GM20431 (cell line): Measurements from ENCODE around the gene ADAMTS2.

Experiments used
- in situ Hi-C: fragments of 300-500 bp; cut with MseI, MboI; formaldehyde crosslinking; loops from one replicate; pipeline ENCODE4 v1.15.0; 2020; ENCODE audit warnings: low sequenced_read_pairs; ENCODE audit not compliant: unreplicated experiment

The ADAMTS2 gene

DNA sequence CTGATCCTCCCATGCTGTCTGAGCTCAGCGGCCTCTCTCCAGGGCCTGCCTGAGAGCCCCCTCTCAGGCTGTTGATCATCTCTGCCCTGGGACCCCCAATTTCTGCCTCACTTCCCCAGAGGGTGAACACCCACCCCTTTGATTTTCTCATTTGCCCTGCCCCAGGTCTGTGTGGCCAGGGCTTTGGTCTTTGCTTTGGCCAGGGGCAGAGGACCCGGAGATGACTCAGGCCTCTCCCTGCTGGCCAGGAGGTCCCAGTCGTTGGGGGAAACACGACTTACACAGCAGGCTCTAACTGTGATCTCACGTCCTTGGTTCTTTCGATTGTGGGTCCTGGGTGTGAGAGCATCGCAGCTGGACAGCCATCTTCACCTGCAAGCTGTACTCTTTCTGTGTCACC is 1.1 kb upstream of the ADAMTS2 start:
- in situ Hi-C loops = no loop called here

DNA sequence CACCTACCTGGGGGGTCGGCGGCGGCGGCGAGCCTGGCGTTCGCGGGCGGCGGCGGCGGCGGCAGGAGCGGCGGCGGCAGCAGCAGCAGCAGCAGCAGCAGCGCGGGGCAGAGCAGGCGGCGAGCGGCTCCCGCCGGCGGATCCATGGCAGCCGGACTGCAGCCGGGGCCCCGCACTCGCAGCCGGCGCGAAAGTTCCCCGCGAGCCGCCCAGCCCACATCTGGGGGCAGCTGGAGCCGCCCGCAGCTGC is 153 bp downstream of the ADAMTS2 start:
- in situ Hi-C loops = no loop called here

DNA sequence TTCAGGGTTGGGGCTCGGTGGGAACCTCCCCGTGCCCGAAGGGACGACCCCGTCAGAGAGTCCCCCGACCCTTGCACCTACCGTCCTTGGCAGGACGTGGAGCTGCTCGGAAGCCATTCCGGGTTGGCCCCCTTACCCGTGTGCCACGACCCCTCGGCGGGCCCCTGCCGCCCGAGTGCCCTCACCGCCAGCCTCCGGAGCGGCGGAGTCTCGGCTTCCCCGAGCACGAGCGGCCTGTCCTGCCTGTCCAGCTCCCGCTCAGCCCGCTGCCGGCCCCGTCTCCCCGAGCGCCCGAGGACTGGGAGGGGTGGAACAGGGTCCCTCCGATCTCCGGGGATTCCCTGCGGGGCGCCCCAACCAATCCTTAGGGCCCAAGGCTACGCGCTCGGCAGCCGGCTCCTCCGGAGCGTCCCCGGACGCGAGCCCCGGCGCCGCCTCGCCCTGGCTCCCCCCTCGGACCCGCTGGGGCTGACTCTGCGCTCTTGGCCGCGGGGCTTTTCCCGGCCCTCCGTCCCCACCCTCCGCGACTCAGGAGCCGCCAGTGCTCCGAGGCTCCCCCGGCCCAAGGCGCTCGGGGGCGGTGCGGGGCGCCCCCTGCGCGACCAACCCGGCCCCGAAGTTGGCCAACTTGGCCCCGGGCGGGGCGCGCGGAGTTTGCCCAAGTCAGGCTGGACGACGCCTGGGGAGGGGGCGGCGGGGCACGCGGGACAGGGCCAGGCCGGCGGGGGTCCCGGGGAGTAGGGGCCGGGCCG is 654 bp downstream of the ADAMTS2 start:
- in situ Hi-C loops = no loop called here

DNA sequence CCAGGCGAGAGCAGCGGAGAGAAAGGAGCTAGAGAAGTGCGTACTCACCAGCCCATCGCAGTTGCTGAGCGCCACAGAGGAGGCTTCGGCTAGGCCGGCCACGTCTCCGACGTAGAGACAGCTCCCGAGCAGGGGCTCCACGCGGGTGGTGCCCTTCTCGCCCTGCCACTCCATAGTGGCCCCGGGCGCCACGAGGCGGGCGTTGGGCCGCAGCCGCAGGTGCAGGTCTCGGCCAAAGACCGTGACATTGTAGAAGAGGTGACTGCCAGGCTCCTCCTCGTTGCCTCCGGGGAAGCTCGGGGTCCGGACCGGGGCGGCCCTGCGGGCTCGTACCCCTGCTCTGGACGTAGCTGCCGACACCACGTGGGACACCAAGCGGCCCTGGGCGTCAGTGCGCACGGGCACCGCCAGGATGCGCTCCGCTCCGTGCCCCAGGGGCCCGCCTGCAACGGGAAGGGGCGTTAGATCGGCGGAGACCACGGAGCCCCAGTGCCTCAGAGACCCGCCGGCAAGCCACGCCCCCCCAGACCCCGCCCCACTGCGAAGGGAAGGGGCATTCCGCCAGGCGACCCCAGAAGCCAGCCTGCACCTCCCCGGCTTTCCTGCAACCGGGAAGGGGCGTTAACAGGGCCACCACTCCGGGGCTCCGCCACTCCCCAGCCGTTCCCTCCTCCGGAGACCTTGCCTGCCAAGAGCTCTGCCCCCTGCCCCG is 1.4 kb downstream of the ADAMTS2 start:
- in situ Hi-C loops = no loop called here

DNA sequence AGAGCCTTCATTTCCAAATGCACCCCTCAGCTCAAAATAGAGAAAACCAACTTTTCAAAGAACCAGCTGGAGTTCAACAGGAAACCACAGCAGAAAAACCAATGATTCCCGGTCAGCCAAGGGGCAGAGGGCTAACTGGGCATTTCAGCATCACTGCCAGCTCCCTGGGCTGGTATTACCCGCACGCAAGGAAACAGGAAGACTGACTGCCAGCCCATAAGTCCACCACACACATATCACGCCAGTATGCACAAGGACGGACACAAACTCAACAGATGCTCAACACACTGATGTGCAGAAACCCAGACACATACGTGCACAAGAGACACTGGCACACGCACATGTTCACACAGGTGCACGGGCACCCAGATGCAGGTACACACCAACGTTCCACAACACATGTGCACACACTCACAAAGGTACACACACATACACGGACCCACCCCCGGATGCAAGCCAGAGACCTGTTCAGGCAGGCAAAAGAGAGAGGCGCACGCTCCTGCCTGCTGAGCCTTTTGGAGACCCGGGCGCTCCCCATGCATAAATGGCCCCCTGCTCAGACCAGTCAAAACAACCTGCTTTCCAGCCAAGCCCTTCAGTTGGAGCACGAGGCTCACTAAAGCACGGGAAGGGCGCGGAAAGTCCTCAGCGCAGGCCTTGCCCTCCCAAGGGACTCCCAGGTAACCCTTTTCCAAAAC is 2.1 kb downstream of the ADAMTS2 start:
- in situ Hi-C loops = no loop called here

DNA sequence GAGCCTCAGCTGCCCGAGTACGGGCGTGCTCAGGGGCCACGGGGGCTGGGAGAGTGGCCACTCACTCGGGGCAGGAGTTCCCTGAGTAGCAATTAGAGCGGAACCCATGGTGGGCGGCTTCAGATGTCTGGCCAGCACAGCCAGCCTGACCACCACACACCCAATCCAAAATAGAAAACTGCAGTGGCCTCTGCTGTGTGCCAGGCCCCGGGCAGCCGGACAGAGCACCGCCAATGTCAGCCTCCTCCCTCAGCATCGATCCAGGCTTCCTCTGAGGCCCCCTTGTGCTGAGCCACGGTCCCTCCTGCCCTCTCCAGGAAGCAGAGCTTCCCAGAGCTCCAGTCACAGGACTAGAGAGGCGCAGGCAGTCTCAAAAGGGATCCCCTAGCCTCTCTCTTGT is 2.7 kb downstream of the ADAMTS2 start:
- in situ Hi-C loops = no loop called here

DNA sequence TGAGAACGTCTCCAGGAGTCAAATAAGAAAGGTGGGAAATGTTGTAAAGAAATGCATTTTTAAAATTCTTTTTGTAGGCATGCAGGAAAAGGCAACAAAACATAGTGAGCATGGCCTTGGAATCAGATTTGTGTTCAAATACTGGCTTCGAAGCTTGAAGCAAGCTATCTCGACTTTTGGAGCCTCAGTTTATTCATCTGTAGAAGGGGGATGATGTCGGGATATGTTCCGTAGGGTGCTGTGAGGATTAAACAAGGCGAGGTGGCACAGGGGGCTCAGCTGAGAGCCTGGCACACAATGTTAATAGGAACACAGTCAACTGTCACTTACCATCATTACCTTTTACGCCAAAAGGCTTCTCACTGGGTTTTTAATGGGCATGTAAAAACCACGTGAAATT is 4.8 kb downstream of the ADAMTS2 start:
- in situ Hi-C loops = no loop called here

DNA sequence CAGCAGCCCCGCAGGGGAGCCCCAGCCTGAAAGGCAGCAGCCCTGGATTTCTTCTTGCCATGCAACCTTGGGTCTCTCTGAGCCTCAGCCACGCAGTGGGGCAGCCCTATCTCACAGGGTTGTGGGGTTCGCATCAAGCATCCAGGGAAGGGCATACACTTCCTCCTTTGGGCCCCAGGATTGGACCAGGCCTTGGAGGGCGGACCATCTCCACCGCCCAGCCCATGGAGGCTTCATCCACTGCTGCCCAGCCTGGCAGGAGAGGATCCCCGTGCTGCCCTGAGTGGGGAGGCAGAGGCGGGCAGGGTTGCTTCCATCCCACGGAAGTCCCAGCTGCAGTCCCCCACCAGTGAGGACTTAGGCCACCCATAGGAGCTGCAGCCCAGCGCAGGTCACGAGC is 5.3 kb downstream of the ADAMTS2 start:
- in situ Hi-C loops = no loop called here

DNA sequence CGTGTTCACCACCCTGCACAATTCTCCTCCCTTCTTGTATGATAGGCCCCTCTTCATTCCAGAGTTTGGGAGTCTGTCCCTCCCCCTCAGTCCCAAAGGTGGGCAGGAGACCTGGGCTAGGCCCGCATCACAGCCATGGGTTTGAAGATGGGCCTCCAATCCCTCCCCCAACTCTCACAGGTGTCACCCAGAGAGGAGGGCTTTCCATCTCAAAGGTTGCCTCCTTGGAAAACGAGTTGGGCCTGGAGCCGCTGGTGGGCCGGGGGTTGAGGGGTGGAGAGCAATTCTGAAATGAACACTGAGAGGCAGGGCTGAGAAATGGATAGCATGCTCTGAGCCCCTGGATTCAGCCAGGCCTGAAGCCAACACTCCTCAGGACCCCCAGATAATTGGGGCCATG is 6.2 kb downstream of the ADAMTS2 start:
- in situ Hi-C loops = no loop called here

DNA sequence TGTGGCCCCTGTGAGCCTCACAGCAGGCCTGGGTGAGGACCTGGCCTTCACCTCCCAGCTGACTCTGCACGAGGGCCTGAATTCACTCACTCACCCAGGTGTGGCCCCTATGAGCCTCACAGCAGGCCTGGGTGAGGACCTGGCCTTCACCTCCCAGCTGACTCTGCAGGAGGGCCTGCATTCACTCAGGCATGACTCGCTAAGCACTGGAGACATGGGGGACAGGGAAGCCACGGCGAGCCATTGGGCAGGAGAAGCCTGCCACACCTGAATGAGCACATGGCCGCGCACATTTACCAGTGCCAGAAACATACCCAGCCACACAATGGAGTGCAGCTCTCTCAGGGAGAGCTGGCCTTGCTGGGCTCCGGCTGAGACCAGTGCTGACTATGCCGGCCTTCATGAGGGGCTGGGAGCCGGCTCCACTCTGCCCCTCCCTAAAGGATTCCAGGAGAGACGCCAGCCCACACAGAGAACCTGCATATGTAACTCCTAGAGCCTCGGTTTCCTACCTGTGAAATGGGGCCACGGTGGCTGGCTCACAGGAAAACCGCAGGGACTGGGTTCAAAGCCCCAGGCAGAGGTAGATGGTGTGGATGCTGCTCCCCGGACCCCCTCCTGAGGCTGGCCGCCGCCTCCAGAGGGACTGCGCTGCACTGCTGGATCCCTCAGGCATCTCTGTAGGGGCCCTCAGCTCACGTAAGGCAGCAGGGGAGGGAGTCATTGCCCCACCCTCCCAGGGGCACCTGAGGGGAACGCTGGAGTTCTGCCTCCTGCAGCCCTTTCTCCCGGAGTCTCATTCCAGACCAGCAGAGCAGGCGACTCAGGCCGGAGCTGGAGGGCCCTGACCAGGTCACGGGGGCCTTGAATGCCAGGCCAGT is 7.2 kb downstream of the ADAMTS2 start:
- in situ Hi-C loops = no loop called here

DNA sequence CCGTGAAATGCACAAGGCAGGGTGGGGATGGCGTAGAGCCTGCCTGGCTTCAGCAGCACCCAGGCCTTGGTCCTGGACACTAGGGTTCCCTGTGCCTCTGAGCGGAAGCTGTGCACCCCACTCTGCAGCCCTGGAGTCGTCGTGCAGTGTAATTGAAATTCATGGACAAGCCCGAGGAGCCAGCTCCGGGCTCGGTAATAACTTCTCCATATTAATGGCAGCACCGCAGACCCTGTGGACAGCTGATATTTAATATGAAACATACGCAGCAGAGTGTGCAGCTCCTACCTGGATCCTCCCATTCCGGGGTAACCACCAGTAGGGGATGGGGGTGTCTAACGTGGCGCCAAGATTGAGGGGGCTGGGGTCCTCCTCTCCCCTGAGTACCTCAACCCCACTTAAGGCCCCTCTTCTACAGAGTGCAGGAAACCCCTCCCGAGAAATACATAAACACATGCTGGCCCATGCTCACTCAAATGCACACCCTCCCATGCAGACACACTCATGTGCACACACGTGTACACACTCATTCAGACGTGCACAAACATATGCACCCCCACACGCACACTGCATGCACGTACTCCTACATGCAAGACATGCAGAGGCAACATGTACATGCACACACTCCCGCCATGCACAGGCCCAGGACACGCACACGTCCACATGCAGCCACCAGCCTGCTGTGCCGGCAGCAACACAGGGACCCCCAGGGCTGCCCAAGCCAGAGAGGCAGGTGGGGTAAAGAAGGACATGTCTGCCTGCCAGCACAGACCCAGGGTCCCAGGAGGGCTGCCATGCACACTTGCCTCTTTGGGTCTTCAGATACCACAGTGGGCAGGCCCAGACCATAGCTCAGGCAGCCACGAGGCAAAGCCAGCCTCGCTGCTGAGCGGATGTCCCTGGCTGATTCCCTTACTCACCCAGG is 8.1 kb downstream of the ADAMTS2 start:
- in situ Hi-C loops = no loop called here

DNA sequence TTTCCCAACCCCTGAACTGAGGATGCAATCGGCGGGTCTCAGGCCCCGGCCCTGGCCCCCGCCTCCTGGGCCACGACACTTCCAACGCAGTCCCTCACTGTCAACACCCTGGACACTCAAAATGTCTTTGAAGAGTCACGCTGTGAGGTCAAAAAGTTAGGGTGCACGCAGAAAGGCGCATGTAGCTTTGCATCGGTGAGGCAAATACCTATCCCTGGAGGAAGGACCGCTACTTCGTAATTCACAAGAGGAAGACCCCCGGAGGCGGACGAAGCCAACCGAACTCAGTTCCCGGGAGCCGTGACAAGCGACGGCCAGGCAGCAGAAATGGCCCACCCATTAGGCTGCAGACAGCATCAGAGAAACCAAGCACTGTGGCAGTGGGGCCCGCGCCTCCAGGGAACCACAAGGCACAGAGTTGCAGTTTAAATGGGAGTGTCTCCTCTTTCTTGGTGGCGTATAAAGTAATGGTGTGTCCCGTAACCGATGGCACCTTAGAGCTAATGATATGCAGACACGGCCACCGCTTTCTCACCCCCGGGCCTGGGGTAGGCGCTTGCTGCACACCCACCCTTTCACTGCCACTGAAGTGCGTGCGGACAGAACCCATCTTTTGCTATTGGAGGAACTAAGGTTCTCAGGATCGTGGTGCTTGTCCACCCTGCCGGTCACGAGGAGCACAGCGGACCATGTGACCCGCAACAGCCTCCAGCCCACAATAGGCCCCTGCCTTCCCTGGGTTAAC is 9.0 kb downstream of the ADAMTS2 start:
- in situ Hi-C loops = no loop called here

DNA sequence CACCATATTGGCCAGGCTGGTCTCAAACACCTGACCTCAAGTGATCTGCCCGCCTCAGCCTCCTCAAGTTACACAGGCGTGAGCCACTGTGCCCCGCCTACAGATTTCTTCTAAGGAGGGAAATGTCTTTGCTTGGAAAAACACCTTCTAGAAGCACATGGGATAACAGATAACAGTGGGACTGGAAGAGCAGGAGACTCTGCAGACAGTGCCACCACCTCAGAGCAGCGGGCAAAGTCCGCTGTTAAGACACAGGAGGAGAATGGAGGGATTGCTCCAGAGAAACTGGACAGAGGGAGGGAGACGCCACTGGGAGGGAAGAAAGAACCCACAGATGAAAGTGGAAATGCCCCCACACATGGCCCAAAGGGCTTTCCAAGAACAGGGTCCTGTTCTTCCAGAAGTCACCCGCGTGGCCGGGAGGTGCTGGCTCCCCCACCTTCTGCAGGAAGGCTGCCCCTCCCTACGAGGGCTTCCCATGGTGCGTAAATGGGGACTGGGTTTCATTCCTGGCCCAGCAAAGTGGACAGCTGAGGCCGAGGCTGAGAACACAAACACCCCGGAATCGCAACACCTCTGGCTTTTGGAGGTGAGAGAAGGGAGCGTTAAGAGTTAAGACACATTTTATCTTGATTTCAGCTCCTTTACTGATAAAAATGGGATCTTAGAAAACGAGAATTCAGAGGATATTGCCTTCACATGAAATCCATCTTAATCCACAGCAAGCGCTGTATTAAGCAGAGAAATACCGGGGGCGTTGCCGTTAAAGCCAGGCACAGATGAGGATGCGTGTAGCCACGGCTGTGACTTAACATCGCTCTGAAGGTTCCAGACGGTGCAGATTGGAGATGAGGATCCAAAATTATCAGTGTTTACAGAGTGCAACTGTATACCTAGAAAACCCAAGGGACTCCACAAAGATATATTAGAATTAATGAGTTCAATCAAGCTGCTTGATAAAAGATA is 11.2 kb downstream of the ADAMTS2 start:
- in situ Hi-C loops = no loop called here

DNA sequence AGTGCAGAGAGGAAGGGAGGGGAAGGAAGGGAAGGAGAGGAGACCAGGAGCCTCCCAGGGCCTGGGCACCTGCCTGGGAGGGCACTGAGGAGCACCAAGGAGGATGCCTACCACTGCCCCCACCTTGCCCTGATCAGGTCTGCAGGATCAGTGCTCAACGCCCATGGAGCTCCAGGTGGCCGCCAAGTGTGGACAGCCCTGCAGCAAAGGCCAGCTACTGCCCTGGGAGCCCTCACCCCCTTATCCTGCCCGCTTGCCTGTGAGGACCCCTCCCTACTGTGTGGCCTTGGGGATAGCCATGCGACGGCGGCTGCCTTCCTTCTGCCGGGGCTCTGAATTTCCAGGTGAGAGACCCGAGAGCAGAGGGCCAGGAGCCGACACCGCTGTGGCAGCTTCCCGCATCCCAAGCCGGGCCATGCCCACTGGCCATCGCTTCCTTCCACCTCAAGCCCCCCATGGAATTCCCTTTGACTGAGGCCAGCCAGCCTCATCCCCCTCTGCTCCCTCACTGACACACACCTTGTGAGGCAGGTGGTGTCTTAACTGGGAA is 12.4 kb downstream of the ADAMTS2 start:
- in situ Hi-C loops = no loop called here

DNA sequence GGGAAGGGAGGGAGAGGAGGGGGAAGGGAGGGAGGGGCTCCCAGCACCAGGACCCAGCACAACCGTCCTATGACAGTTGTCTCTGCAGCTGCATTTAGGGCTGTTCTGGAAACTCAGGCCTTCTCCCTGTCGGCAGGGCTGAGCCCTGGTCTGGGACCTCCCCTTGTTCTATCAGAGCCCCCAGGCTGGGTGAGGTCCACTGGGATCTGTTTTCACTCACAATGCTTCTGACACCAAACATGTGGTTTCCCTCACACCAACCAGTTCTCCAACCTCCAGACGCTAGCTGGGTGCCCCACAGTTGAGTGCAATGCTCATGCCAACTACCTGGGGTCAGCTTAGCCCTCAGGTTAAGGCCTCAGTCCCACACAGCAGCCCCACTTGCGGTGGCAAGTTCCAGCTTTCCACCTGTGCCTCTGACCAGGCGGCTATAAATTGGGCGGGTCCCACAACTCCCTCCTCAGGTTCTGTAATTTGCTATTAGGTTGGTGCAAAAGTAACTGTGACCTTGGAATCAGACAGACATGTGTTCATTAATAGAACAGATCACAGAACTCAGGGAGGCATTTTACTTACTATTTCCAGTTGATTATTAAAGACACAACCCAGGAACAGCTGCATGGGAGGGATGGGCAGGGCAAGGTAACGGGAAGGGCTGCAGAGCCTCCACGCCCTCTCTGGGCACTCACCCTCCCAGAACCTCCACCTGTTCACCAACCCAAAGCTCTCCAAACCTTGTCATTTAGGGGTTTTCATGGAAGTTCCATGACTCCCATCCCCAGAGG is 13.5 kb downstream of the ADAMTS2 start:
- in situ Hi-C loops = no loop called here

DNA sequence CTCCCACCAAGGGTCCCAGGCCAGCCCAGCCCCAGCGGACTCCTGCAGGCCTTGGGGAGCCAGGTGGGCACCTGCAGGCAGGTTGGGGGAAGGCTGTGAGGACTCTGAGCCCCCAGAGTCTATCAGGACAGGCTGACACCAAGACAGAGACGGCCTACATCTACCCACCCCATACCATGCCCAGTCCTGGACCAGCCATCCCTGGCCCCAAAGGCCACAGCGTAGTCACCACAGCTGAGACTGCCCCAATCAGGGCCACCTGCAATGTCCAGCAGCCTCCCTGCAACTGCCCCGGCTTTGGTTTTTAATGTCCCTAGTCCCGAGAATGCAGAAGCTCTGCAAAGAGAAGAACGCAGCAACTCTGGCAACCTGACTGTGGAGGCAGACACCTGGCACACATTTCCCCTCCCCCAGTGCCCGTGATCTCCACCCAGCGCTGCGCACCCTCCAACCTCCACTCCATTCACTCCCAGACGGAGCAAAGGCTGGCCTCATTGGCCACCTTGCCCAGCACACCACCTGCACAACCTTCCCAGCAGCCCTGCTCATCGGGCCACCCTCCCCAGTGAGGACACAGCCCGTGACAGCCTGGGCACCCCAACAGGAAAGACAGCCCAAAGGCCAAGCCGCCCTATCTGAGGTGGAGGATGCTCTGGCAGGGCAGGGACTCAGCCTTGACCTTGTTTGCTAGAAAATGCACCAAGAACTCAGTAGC is 14.9 kb downstream of the ADAMTS2 start:
- in situ Hi-C loops = no loop called here
